NCI-H345 (cell line): ENCODE data around the gene TERT.
A peak's percentile ranks its signal among the peaks of the same experiment; 100 is the strongest.
"Not testable (repeated sequence)": the region's sequence is repeated elsewhere in the genome, so short reads cannot be mapped to it uniquely, and the experiment has no call there.

Source experiments
- DNase-seq: peaks from one replicate; lab custom pipeline; 2025; lab: John Stamatoyannopoulos, UW

TERT gene

GRCh38 chr5:1294835-1295649 lies at the start of gene TERT:
Gene TERT (minus strand): TSS chr5:1295068. CDS start chr5:1294989, 79 bp downstream.
- DNase-seq: peak; percentile 41

- DNase-seq: no peak
Observed at GRCh38 chr5:1343931-1344901, 49.3 kb upstream of the TERT start.

GRCh38 chr5:1343315-1343751 lies 48.5 kb upstream of the TERT start:
- DNase-seq: no peak

GRCh38 chr5:1342711-1343110 lies 47.8 kb upstream of the TERT start:
- not testable (repeated sequence) for DNase-seq

- DNase-seq: no peak
Observed at GRCh38 chr5:1342268-1342667, 47.4 kb upstream of the TERT start.

- no peak for DNase-seq
Observed at GRCh38 chr5:1341863-1342262, 47.0 kb upstream of the TERT start.

- DNase-seq: not testable (repeated sequence)
Observed at GRCh38 chr5:1339818-1340210, 44.9 kb upstream of the TERT start.

GRCh38 chr5:1339139-1339817 lies 44.4 kb upstream of the TERT start:
- not testable (repeated sequence) for DNase-seq

- DNase-seq: no peak
Observed at GRCh38 chr5:1338506-1339070, 43.7 kb upstream of the TERT start.

GRCh38 chr5:1338196-1338490 lies 43.3 kb upstream of the TERT start:
- DNase-seq: no peak

GRCh38 chr5:1337489-1338195 lies 42.8 kb upstream of the TERT start:
- DNase-seq: no peak

- no peak for DNase-seq
Observed at GRCh38 chr5:1336749-1337488, 42.1 kb upstream of the TERT start.

- no peak for DNase-seq
Observed at GRCh38 chr5:1336106-1336561, 41.3 kb upstream of the TERT start.

- DNase-seq: no peak
Observed at GRCh38 chr5:1335540-1336095, 40.8 kb upstream of the TERT start.

- DNase-seq: no peak
Observed at GRCh38 chr5:1334831-1335539, 40.1 kb upstream of the TERT start.

GRCh38 chr5:1333986-1334385 lies 39.1 kb upstream of the TERT start:
- DNase-seq: no peak

GRCh38 chr5:1333286-1333685 lies 38.4 kb upstream of the TERT start:
- DNase-seq: not testable (repeated sequence)

- no peak for DNase-seq
Observed at GRCh38 chr5:1332461-1333001, 37.7 kb upstream of the TERT start.

- no peak for DNase-seq
Observed at GRCh38 chr5:1331861-1332405, 37.1 kb upstream of the TERT start.
